GM12878 (cell line): ENCODE data around the gene ELAVL3. TPM values are rescaled to one million over a fixed set of nuclear protein-coding genes. Genes with fewer than 3 reads are reported as not detected.

ENCODE experiments used
- ATAC-seq: fragments of 200-7000 bp; cut with Tn5 transposase; 3 replicates; pipeline ENCODE4 v1.9.1; 2020; ENCODE audit warnings: mild to moderate bottlenecking, moderate library complexity
- BruUV-seq: library from RNA; stranded (reverse); fragments of 400-500 nt; replicated peaks from 2 replicates; lab custom pipeline; 2021; lab: Mats Ljungman, UMichigan
- CTCF ChIA-PET: fragments of 300-600 bp; sonication (Branson Sonifier 250); formaldehyde crosslinking; extraction: SDS; loops from one replicate; lab custom pipeline; 2021; ENCODE audit warnings: inconsistent platforms; lab: Yijun Ruan, JAX
- POLR2A ChIA-PET: fragments of 350-600 bp; formaldehyde crosslinking; extraction: SDS; loops from one replicate; lab custom pipeline; 2021; ENCODE audit warnings: inconsistent platforms; lab: Charles Lee
- RAD21 ChIA-PET: fragments of 300-600 bp; sonication (Branson Sonifier 250); formaldehyde crosslinking; loops from one replicate; lab custom pipeline; 2023; ENCODE audit warnings: antibody characterized with exemption; ENCODE audit not compliant: unreplicated experiment; lab: Charles Lee
- SMC1A ChIA-PET: fragments of 300-600 bp; sonication (Branson Sonifier 250); formaldehyde crosslinking; loops from one replicate; lab custom pipeline; 2023; ENCODE audit not compliant: unreplicated experiment, uncharacterized antibody; lab: Charles Lee
- DNase-seq: peaks from one replicate; pipeline ENCODE4 v3.0.0-alpha.2; 2011; ENCODE audit warnings: low read depth, low spot score
- FAIRE-seq: peaks from 3 replicates; lab custom pipeline; 2011; peaks lifted over from hg19 to GRCh38; lab: Jason Lieb, UNC
- H2AFZ ChIP-seq: 2 replicates; pipeline ENCODE4 v1.6.0; 2011; ENCODE audit warnings: low read depth, low read length, control low read depth; ENCODE audit not compliant: control insufficient read depth
- H3K27ac ChIP-seq: 2 replicates; pipeline ENCODE4 v1.5.1; 2011; ENCODE audit warnings: control low read depth; ENCODE audit not compliant: control insufficient read depth, insufficient read depth
- H3K27me3 ChIP-seq, 2 experiments: replicated peaks in 1 of 2; 2 replicates each; pipeline versions ENCODE4 v1.6.0 to v1.6.1; 2011; ENCODE audit warnings: low read length in 1 of 2; ENCODE audit not compliant: control insufficient read depth in 2 of 2, insufficient read depth in 2 of 2
- H3K36me3 ChIP-seq, 2 experiments: 2 replicates each; pipeline ENCODE4 v1.5.1; 2011; ENCODE audit warnings: low read length in 1 of 2; ENCODE audit not compliant: control insufficient read depth in 2 of 2, insufficient read depth in 2 of 2
- H3K4me1 ChIP-seq: 2 replicates; pipeline ENCODE4 v1.6.1; 2011; ENCODE audit warnings: mild to moderate bottlenecking, low read length, moderate library complexity, mixed read lengths; ENCODE audit not compliant: control insufficient read depth, insufficient read depth
- H3K4me2 ChIP-seq: 2 replicates; pipeline ENCODE4 v1.6.0; 2011; ENCODE audit warnings: control low read depth; ENCODE audit not compliant: control insufficient read depth, insufficient read depth
- H3K4me3 ChIP-seq: fragments of 200-600 bp; sonication (generic); 2 replicates; pipeline ENCODE4 v1.5.1; 2016
- H3K79me2 ChIP-seq: 2 replicates; pipeline ENCODE4 v1.6.0; 2011; ENCODE audit warnings: low read length; ENCODE audit not compliant: control insufficient read depth, insufficient read depth
- H3K9ac ChIP-seq: 2 replicates; pipeline ENCODE4 v1.8.0; 2011; ENCODE audit warnings: low read length, control low read depth, mixed read lengths; ENCODE audit not compliant: control insufficient read depth, insufficient read depth
- H3K9me3 ChIP-seq: replicated peaks from 3 replicates; pipeline ENCODE4 v1.5.1; 2011; ENCODE audit warnings: mild to moderate bottlenecking, low read length; ENCODE audit not compliant: control insufficient read depth, insufficient read depth
- H4K20me1 ChIP-seq: 2 replicates; pipeline ENCODE4 v1.6.0; 2011; ENCODE audit not compliant: control insufficient read depth, insufficient read depth
- BRCA1 ChIP-seq: IDR thresholded peaks from 2 replicates; pipeline ENCODE4 v1.6.1; 2011; ENCODE audit warnings: low read depth, low read length, improper control_type of control experiment
- CTCF ChIP-seq, 3 experiments: IDR thresholded peaks in 2 of 3; conservative IDR thresholded peaks in 1 of 3; 2 replicates each; pipeline ENCODE4 v1.5.1; 2011; ENCODE audit warnings: low read depth in 3 of 3, low read length in 3 of 3, mild to moderate bottlenecking in 3 of 3, control low read depth in 2 of 3, moderate library complexity in 2 of 3, inconsistent platforms in 1 of 3, mixed read lengths in 1 of 3; ENCODE audit not compliant: control insufficient read depth in 2 of 3, insufficient read depth in 1 of 3; ENCODE audit errors: extremely low read depth in 1 of 3
- ELK1 ChIP-seq: IDR thresholded peaks from 2 replicates; pipeline ENCODE4 v1.6.1; 2012; ENCODE audit warnings: low read depth, low read length, improper control_type of control experiment
- ETV6 ChIP-seq, 2 experiments: fragments of 450-650 bp in 1 of 2; IDR thresholded peaks in 1 of 2; conservative IDR thresholded peaks in 1 of 2; 2 replicates each; pipeline ENCODE4 v1.6.1; 2014; ENCODE audit warnings: antibody characterized with exemption in 1 of 2, borderline replicate concordance in 1 of 2, low read depth in 1 of 2, mild to moderate bottlenecking in 1 of 2, moderate library complexity in 1 of 2
- FOXK2 ChIP-seq: fragments of 450-650 bp; IDR thresholded peaks from 2 replicates; pipeline ENCODE4 v1.6.1; 2017; ENCODE audit warnings: mild to moderate bottlenecking, moderate library complexity
- HDAC2 ChIP-seq: fragments of 200-600 bp; sonication (generic); IDR thresholded peaks from 2 replicates; pipeline ENCODE4 v1.6.1; 2017
- IKZF2 ChIP-seq, 2 experiments: fragments of 450-650 bp; IDR thresholded peaks; 2 replicates each; pipeline ENCODE4 v1.6.1; 2017; ENCODE audit warnings: mild to moderate bottlenecking in 2 of 2, moderate library complexity in 2 of 2
- NRF1 ChIP-seq: conservative IDR thresholded peaks from 2 replicates; pipeline ENCODE4 v1.6.1; 2011; ENCODE audit warnings: mild to moderate bottlenecking, low read depth, low read length, improper control_type of control experiment
- RBBP5 ChIP-seq: fragments of 200-600 bp; sonication (generic); conservative IDR thresholded peaks from 2 replicates; pipeline ENCODE4 v1.6.1; 2016
- RELA ChIP-seq: fragments of 450-650 bp; IDR thresholded peaks from 2 replicates; pipeline ENCODE4 v1.8.0; 2014; ENCODE audit warnings: borderline replicate concordance; ENCODE audit not compliant: partially characterized antibody
- RUNX3 ChIP-seq: IDR thresholded peaks from 2 replicates; pipeline ENCODE4 v1.6.1; 2012; ENCODE audit warnings: low read length, inconsistent platforms
- SIX5 ChIP-seq: IDR thresholded peaks from 2 replicates; pipeline ENCODE4 v1.6.1; 2011; ENCODE audit warnings: mild to moderate bottlenecking, low read depth, low read length, moderate library complexity; ENCODE audit not compliant: severe bottlenecking
- SMAD1 ChIP-seq: fragments of 450-650 bp; IDR thresholded peaks from 2 replicates; pipeline ENCODE4 v1.6.1; 2018; ENCODE audit warnings: mild to moderate bottlenecking, low read depth; ENCODE audit not compliant: partially characterized antibody
- SMARCA5 ChIP-seq: fragments of 450-650 bp; IDR thresholded peaks from 2 replicates; pipeline ENCODE4 v1.6.1; 2017; ENCODE audit warnings: mild to moderate bottlenecking
- TCF12 ChIP-seq: IDR thresholded peaks from 2 replicates; pipeline ENCODE4 v1.6.1; 2011; ENCODE audit warnings: low read depth, mild to moderate bottlenecking, low read length
- TCF7 ChIP-seq: IDR thresholded peaks from 2 replicates; pipeline ENCODE4 v1.6.1; 2014; ENCODE audit warnings: antibody characterized with exemption, borderline replicate concordance
- ZNF274 ChIP-seq: IDR thresholded peaks from one replicate; pipeline ENCODE4 v1.8.0; 2011; ENCODE audit not compliant: insufficient read length, insufficient read depth
- WGBS: methylation state at CpG from one replicate; pipeline ENCODE4 v1.1.6; 2016; ENCODE audit warnings: low lambda C conversion rate; ENCODE audit not compliant: insufficient replicate concordance, insufficient coverage; ENCODE audit errors: missing lambda C conversion rate; 5-methylcytosine and 5-hydroxymethylcytosine counted together
- in situ Hi-C: fragments of 300-500 bp; cut with MboI; formaldehyde crosslinking; loops from 9 replicates; pipeline ENCODE4 v1.14.3; 2018; ENCODE audit warnings: mixed read lengths
- intact Hi-C: fragments of 100-400 bp; cut with micrococcal nuclease; formaldehyde crosslinking; loops from one replicate; pipeline ENCODE4 v1.14.2; 2022; ENCODE audit not compliant: unreplicated experiment
- polyA plus RNA-seq, 11 experiments: library from polyadenylated mRNA; depleted of rRNA in 4 of 11; unstranded in 6 of 11; stranded (reverse) in 5 of 11; fragments of >200 nt; fragmentation: Nextera tagmentation in 4 of 11; fragmentation: Illumina TruSeq in 1 of 11; extraction: Ambion mirVana in 4 of 11; extraction: Trizol in 1 of 11; gene quantifications; 1 replicate in 1 of 11; 2 replicates in 10 of 11; pipeline versions ENCODE4 v1.2.1 to v1.2.3, GENCODE V29; 2011 to 2016; ENCODE audit warnings: inconsistent platforms in 2 of 11, missing spikeins in 2 of 11, low read depth in 1 of 11
- total RNA-seq, 4 experiments: library from RNA; depleted of rRNA in 3 of 4; stranded (reverse); fragments of >200 nt in 3 of 4; fragmentation: Illumina TruSeq in 1 of 4; extraction: Trizol in 1 of 4; gene quantifications; 2 replicates each; pipeline versions ENCODE4 v1.2.1 to v1.2.3, GENCODE V29; 2013 to 2021
- TF ChIP-seq, protein P1 (sequence below): IDR thresholded peaks from 2 replicates; pipeline ENCODE4 v1.6.1; 2011; ENCODE audit warnings: mild to moderate bottlenecking, low read depth, low read length, moderate library complexity; ENCODE audit not compliant: insufficient replicate concordance
- TF ChIP-seq, protein P2 (sequence below): IDR thresholded peaks from 2 replicates; pipeline ENCODE4 v1.6.1; 2012; ENCODE audit warnings: low read depth, low read length, improper control_type of control experiment

ELAVL3 gene
- total and polyA plus RNA-seq, 10 of the 15 experiments (the other 5 are each of a cell fraction or from before 2014, with no cell fraction given), result under 0.01 to 0.05 (median 0.01) TPM; not detected in 7

GRCh38 chr19:11437955-11438354 lies 42.9 kb downstream of the ELAVL3 start:
- ChIA-PET SMC1A (no interaction called here), RAD21 (no interaction called here), CTCF (interaction anchor here (1.1 kb wide), 1 partner anchor 61 kb away, joined by 3 read pairs; no protein-coding TSS in a partner anchor), POLR2A (interaction anchor here (0.7 kb wide), 1 partner anchor 36 kb away, joined by 4 read pairs; no protein-coding TSS in a partner anchor)
- Histone ChIP-seq H3K36me3 (peaks cover 10 to 20% of the 10 kb centered on the region in 2 experiments; a peak in 3 of 4 replicates), H3K4me3 (no peak overlapping the region), H3K79me2 (peaks cover 15% of the 10 kb centered on the region), H3K9ac (no peak overlapping the region), H3K4me2 (peak overlapping the region; percentile 18; the same call in 1 of the 2 replicates), H3K4me1 (peaks cover 11% of the 10 kb centered on the region), H3K27me3 (no peaks in the 10 kb centered on the region), H3K27ac (no peak overlapping the region), H2AFZ (no peak overlapping the region), H4K20me1 (no peaks in the 10 kb centered on the region), H3K9me3 (no peaks in the 10 kb centered on the region)
- FAIRE-seq (no peak), ATAC-seq (no peak), DNase-seq (no peak)
- no TSS peak for BruUV-seq
- intact Hi-C loops, result loop anchor here (5.0 kb wide), 1 partner anchor 146 kb away; no protein-coding TSS in a partner anchor
- in situ Hi-C loops, result no loop called here
- WGBS, result 76% methylated on average over 9 of the region's 9 CpGs
- TF ChIP-seq RELA (no peak), SIX5 (no peak), TCF7 (no peak), RBBP5 (no peak), HDAC2 (no peak), CTCF (IDR thresholded peaks at IDR 0.05 in 2 of 3, conservative IDR thresholded peaks at IDR 0.05 in 1 of 3; ENCODE audit: control insufficient read depth in 2 of 3, extremely low read depth in 1 of 3, insufficient read depth in 1 of 3, low read depth in 3 of 3, low read length in 3 of 3) (no peak), SMAD1 (no peak), BRCA1 (no peak), IKZF2 (IDR thresholded peaks at IDR 0.05) (peak; percentile 27 to 28; a peak in 1 of 4 replicates), FOXK2 (no peak), SMARCA5 (no peak), NRF1 (no peak), TCF12 (0 out of 2 replicates have a peak, but pooled peaks have one; percentile 29), RUNX3 (no peak), ZNF274 (no peak), ELK1 (no peak), ETV6 (conservative IDR thresholded peaks at IDR 0.05 in 1 of 2, IDR thresholded peaks at IDR 0.05 in 1 of 2; ENCODE audit: borderline replicate concordance in 1 of 2, low read depth in 1 of 2) (no peak)
- TF ChIP-seq, protein P1, sequence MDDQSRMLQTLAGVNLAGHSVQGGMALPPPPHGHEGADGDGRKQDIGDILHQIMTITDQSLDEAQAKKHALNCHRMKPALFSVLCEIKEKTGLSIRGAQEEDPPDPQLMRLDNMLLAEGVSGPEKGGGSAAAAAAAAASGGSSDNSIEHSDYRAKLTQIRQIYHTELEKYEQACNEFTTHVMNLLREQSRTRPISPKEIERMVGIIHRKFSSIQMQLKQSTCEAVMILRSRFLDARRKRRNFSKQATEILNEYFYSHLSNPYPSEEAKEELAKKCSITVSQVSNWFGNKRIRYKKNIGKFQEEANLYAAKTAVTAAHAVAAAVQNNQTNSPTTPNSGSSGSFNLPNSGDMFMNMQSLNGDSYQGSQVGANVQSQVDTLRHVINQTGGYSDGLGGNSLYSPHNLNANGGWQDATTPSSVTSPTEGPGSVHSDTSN, result no peak
- TF ChIP-seq, protein P2, sequence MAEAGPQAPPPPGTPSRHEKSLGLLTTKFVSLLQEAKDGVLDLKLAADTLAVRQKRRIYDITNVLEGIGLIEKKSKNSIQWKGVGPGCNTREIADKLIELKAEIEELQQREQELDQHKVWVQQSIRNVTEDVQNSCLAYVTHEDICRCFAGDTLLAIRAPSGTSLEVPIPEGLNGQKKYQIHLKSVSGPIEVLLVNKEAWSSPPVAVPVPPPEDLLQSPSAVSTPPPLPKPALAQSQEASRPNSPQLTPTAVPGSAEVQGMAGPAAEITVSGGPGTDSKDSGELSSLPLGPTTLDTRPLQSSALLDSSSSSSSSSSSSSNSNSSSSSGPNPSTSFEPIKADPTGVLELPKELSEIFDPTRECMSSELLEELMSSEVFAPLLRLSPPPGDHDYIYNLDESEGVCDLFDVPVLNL, result no peak
